GM19035 (cell line): ENCODE results near the gene LIMK2.
"Not testable (repeated sequence)": the region's sequence is repeated elsewhere in the genome, so short reads cannot be mapped to it uniquely, and the experiment has no call there.

Experiments used
- ATAC-seq: cut with Tn5 transposase; IDR thresholded peaks from one replicate; pipeline ENCODE4 v1.9.1; 2021; ENCODE audit not compliant: unreplicated experiment

The LIMK2 gene

GRCh38 chr22:31288496-31289240 lies 76.6 kb downstream of the LIMK2 start:
- no peak for ATAC-seq

GRCh38 chr22:31289344-31289743 lies 77.2 kb downstream of the LIMK2 start:
- ATAC-seq, result no peak

- peak; percentile 91 for ATAC-seq
Observed at GRCh38 chr22:31290494-31291471, 78.7 kb downstream of the LIMK2 start.

GRCh38 chr22:31291481-31292235 lies 79.6 kb downstream of the LIMK2 start:
- no peak for ATAC-seq

- no peak for ATAC-seq
Observed at GRCh38 chr22:31292236-31292989, 80.3 kb downstream of the LIMK2 start, which contains the start of gene PIK3IP1. TSS of gene PIK3IP1 (minus strand) at chr22:31292488. CDS start at chr22:31292344, 144 bp downstream.

GRCh38 chr22:31295360-31295759 lies 83.3 kb downstream of the LIMK2 start:
- no peak for ATAC-seq

- no peak for ATAC-seq
Observed at GRCh38 chr22:31295831-31296657, 83.9 kb downstream of the LIMK2 start.

- no peak for ATAC-seq
Observed at GRCh38 chr22:31300896-31301295, 88.8 kb downstream of the LIMK2 start.

GRCh38 chr22:31302006-31302405 lies 89.9 kb downstream of the LIMK2 start:
- ATAC-seq, result no peak

GRCh38 chr22:31302537-31302936 lies 90.4 kb downstream of the LIMK2 start:
- ATAC-seq, result no peak

- no peak for ATAC-seq
Observed at GRCh38 chr22:31305194-31305593, 93.1 kb downstream of the LIMK2 start.

GRCh38 chr22:31308181-31308580 lies 96.1 kb downstream of the LIMK2 start:
- no peak for ATAC-seq

GRCh38 chr22:31313366-31314147 lies 101.5 kb downstream of the LIMK2 start:
- ATAC-seq, result no peak

GRCh38 chr22:31314220-31314619 lies 102.1 kb downstream of the LIMK2 start:
- ATAC-seq, result not testable (repeated sequence)

GRCh38 chr22:31321421-31321820 lies 109.3 kb downstream of the LIMK2 start:
- ATAC-seq, result no peak

- no peak for ATAC-seq
Observed at GRCh38 chr22:31323578-31324550, 111.8 kb downstream of the LIMK2 start.

GRCh38 chr22:31326877-31327276 lies 114.8 kb downstream of the LIMK2 start:
- no peak for ATAC-seq
